Endometrial microvascular endothelial cells (primary cell): Measurements from ENCODE around the gene KIFC3. TPM values are rescaled to one million over a fixed set of nuclear protein-coding genes. Genes with fewer than 3 reads are reported as not detected.
"Not testable (repeated sequence)": the region's sequence is repeated elsewhere in the genome, so short reads cannot be mapped to it uniquely, and the experiment has no call there.

ENCODE experiments used
- in situ Hi-C: cut with HindIII; loops from 2 replicates; pipeline ENCODE4 v1.10.0; 2017; ENCODE audit warnings: low sequenced_read_pairs, low pct_unique_long_range_greater_than_20kb; ENCODE audit errors: inconsistent ontology term
- total RNA-seq: library from RNA; depleted of rRNA; stranded (reverse); fragments of >200 nt; gene quantifications from one replicate; pipeline ENCODE4 v1.2.3, GENCODE V29; 2015; ENCODE audit errors: inconsistent ontology term

Gene KIFC3
- total RNA-seq, 1 donor from 2014 or later: 47.7 TPM

DNA sequence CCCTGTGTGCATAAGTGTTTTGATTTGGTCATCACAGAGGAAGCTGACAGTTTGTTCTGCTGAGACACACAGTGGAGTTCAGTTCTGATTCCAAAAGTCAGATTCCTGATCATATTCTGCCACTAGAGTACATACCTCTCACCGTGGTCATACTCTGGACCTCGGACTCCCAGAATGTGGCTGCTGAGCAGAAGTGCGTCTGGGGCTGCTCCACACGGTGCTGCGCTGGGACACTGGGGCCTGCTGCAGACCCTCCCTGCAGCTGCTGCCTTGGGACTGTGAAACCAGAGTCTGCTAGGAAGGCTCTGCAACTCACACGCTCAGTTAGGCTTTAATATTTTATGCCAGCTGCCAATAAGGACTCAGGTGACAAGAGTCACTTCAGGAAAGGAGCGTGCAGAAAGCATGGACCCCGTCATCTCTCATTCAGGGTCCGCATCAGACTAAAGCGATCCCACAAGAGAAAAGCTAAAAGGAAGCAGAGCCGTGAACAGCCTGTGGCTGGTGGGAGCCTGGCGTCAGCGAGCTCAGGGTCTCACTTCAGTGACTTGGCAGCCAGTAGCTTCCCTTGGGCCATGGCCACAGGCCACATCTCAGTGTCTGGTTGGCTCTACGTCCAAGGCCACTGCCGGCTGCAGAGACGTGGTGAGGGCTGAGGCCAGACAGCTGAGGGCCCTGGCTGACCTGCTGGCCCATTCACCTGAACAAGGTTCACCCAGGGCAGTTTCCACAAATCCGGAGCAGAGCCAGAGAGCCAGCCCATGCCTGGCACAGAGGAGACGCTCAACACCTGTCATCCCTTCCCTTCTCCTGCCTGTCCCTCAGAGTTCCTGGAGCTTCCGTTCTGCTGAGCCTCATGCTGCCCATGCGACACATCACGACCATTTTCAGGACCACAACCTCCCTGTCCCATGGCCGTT is 24.7 kb upstream of the KIFC3 start:
- in situ Hi-C loops: no loop called here

DNA sequence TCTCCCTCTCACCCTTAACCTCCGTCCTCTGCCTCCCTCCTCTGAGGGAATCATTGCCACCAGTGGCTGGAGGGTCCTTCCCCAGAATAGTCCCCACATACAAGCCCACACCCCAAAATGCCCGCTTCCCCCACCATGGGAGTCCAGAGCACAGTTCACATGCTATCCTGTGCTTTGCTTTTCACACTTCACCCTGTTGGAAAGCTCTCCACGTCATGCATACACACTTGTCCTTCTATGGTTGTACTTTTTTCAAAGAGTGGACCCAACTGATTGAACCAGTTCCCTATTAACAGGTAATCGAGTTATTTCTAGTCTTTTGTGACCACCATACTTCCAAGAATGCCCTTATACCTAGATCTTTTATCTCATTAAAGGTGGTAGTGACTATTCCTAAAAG is 23.8 kb upstream of the KIFC3 start:
- in situ Hi-C loops: no loop called here

- in situ Hi-C loops: no loop called here
Measured at GRCh38 chr16:57825298-57826044, 23.2 kb upstream of the KIFC3 start.

GRCh38 chr16:57824888-57825287 is 22.6 kb upstream of the KIFC3 start:
- in situ Hi-C loops: no loop called here

DNA sequence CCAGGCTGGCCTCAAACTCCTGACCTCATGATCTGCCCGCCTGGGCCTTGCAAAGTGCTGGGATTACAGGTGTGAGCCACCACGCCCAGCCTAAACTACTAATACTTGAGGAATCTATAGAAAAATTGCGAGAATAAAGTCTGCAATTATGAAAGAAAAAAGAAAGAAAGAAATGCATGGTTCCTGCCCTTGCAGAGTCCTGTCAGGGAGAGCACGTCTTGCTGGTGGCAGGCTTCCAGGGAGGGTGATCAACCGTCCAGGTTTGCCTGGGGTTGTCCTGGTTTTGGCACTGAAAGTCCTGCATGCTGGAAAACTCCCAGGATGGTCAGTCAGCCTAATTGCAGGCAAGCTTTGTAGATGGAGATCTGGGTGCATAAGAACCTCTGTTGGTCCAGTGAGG is 21.5 kb upstream of the KIFC3 start:
- in situ Hi-C loops: no loop called here

GRCh38 chr16:57822856-57823255 is 20.6 kb upstream of the KIFC3 start:
- in situ Hi-C loops: no loop called here

GRCh38 chr16:57822018-57822553 is 19.8 kb upstream of the KIFC3 start:
- in situ Hi-C loops: no loop called here

- in situ Hi-C loops: no loop called here
Measured at GRCh38 chr16:57821149-57821971, 19.1 kb upstream of the KIFC3 start.

GRCh38 chr16:57818377-57819064 is 16.2 kb upstream of the KIFC3 start:
- in situ Hi-C loops: no loop called here

DNA sequence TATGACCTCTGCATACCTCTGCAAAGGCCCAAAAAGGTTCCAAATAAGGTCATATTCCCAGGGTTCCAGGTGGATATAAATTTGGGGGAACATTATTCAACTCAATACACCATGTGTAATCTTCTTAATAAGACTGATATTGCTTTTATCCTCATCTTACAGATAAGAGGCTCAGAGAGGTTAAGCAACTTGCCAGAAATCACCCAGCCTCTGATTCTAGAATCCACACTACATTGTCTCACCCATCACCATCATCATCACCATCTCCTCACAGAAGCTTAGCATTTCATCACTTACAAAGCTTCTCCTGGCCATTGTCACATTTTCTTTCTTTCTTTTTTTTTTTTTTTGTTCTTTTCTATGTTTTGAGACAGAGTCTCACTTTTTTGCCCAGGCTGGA is 15.4 kb upstream of the KIFC3 start:
- in situ Hi-C loops: no loop called here

DNA sequence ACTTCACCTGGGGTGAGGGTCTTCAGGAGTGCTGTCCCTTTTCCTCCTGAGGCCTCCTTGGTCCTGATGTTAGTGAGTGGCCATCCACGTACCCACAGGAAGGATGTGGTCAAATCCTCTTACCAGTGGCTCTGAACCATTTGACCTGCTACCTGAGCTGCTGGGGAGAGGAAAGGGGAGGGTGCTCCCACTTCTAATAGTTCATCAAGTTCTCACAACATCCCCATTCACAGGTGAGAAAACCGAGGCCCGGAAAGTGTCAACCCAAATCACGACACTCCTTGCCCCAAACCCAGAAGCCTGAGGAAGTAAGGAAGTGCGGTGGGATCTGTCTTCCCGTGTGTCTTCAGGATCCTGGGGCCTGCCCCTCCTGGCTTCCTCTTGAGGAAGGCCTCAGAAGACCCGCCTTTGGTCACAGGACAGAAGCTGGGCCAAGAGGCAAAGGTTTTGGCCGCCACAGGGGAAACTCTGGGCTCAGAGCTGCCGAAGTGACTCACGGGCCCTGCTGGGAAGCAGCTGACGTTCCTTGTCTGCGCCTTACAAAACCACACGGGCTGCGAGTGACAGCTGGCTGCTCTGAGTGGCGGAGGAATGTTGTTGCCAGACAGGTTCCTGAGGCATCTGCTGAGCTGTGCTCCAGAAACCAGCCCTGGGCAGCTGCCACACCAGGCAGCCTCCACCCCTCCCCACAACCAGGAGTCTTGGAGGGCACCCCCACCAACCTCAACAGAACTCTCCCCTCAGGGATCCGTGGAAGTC is 13.9 kb upstream of the KIFC3 start:
- in situ Hi-C loops: no loop called here

DNA sequence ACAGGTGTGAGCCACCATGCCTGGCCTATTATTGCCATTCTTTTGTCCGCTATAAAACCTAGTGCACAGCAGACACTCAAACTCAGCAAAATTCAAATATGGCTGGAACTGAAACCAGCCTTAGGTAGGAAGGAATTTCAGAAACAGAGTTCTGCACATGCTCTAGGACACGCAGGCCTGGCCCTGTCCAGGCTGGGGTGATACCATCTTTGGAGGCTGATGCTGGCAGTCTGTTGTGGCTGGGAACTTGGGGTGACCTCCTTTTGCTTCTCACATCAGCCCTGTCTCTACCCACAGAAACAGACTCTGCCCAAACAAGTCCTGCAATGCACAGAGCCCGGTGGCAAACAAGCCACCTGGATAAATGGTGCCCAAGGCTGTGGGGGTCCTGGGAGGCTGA is 12.6 kb upstream of the KIFC3 start:
- in situ Hi-C loops: no loop called here

DNA sequence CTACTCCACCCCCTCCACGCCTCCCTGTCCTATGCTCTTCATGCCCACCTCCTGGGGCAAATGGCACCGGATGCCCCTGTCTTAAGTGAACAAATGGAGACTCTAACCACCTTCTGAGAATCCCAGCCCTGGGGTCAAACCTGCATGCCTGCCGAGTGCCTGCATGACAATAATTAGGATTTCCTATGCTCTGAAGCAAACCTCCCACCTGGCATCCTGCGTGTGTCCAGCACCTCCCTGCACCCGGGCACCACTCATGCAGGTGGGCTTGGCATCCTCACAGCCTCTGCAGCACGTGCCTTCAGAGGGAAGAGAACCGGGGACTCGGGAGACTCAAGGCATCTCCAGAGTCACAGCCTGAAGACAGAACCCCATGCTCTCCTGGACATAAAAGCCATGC is 11.2 kb upstream of the KIFC3 start:
- in situ Hi-C loops: no loop called here

GRCh38 chr16:57811340-57811739 is 9.0 kb upstream of the KIFC3 start:
- in situ Hi-C loops: not testable (repeated sequence)

DNA sequence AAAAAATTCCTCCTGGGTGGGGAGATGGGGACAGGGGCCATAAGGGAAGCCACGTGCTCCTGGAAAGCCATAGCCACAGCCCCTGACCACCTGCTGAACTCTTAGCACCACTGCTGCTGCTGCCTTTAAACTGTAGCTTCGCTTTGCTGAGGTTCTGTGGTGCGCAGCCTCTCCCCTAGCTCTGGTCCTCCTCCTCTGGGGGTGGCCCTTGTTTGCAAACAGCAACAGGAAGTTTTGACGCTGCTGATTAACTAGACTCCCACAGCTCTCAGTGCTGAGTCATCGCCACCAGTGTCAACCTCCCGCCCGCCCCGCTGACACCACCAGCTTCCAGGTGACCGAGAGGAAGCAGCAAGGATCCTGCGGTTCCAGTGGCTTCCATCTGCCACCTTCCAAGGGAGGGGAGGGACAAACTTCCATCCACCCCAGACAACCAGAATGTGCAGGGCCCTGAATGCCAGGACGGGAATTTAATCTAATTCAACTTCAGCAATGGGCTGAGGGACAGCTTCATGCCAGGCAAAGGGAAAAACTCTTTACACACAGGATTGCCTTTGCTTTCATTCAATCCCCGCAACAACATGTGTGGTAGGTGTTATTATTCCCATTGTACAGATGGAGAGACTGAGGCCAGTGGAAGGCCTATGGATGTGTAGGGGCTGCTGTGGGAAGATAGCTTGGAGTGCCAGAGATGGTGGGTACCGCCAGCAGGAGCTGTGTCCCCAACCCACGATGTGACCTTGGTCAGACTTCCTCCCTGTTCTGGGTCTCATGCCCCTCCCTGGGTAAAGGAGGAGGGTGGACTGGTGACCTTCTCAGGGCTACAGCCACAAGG is 8.1 kb upstream of the KIFC3 start:
- in situ Hi-C loops: no loop called here

DNA sequence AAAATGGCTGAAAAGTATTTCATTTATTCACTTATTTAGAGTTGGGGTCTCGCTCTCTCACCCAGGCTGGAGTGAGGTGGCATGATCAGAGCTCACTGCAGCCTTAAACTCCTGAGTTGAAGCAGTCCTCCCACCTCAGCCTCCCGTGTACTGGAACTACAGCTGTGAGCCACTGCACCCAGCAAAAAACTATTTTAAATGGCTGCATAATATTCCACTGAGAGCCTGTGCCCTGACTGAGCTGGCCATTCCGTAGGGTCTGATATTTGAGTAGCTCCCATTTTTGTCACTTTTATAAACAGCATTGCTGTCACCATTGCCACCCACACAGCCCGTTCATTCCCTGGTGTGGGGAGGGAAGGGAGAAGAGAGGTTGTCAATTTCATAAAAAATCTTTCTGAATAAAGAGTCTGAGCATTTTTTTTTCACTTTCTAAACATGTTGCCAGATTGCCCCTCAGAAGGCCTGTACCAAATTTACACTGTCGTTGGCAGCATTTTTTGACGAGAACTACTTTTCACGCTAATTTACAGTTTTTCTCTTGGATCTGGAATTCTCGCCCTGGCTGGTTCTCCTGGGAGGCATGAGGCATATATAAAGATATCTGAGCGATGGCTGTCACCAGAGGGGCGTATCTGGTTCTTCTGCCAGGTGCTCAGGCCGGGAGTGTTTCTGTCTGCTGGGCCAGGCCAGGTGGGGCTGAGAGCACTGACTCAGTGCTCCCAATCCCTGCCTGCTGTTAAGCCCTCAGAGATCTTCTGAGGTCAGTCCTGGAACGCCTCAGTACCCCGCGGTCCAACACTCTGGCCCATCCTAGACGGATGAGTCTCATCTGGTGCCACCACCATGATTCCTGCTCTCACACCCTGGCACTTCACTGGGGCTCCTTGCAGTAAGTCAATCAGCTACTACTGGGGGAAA is 7.2 kb upstream of the KIFC3 start:
- in situ Hi-C loops: no loop called here
